HCT116 (cell line): ENCODE data around the gene CCDC3.

Source experiments
- CTCF ChIP-seq, 3 experiments: fragments of 200-600 bp in 1 of 3; sonication (generic) in 1 of 3; IDR thresholded peaks in 2 of 3; conservative IDR thresholded peaks in 1 of 3; 2 replicates each; pipeline ENCODE4 v1.5.1; 2012 to 2017; ENCODE audit warnings: low read depth in 2 of 3, low read length in 2 of 3, antibody characterized with exemption in 1 of 3, borderline replicate concordance in 1 of 3, control low read depth in 1 of 3, mild to moderate bottlenecking in 1 of 3, mixed read lengths in 1 of 3, mixed run types in 1 of 3, moderate library complexity in 1 of 3; ENCODE audit not compliant: insufficient read depth in 1 of 3
- EZH2 ChIP-seq: fragments of 200-600 bp; sonication (generic); IDR thresholded peaks from 2 replicates; pipeline ENCODE4 v1.6.1; 2017; ENCODE audit warnings: antibody characterized with exemption, mixed run types
- POLR2A ChIP-seq: IDR thresholded peaks from 2 replicates; pipeline ENCODE4 v1.7.0; 2011; ENCODE audit warnings: borderline replicate concordance; ENCODE audit not compliant: insufficient read depth, insufficient read length; ENCODE audit errors: extremely low read depth
- ZBTB33 ChIP-seq: IDR thresholded peaks from 2 replicates; pipeline ENCODE4 v1.6.1; 2011; ENCODE audit warnings: mild to moderate bottlenecking, low read length, moderate library complexity; ENCODE audit not compliant: insufficient replicate concordance; ENCODE audit errors: extremely low read depth
- ZFX ChIP-seq: fragments of 450-650 bp; IDR thresholded peaks from 2 replicates; pipeline ENCODE4 v1.6.1; 2017

DNA sequence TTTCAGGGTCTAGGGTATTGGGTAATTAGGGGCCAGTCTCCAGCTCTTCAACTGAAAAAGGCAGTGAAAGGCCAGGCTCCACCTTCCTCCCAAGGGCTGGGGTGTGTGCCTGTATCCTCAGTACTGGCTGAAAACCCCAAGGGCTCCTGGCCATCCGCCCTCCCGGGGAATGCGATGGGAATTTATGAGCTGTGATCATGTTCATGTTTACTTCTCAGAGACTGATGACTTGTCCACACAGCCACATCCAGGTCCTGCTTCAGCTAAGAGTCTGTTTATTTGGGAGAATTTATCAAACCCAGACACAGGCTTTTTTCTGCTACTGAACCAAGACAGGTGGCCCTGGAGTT lies 91.7 kb downstream of the CCDC3 start:
- TF ChIP-seq CTCF (IDR thresholded peaks at IDR 0.05 in 2 of 3, conservative IDR thresholded peaks at IDR 0.05 in 1 of 3; ENCODE audit: borderline replicate concordance in 1 of 3, insufficient read depth in 1 of 3, low read depth in 2 of 3, low read length in 2 of 3), result no peak
- TF ChIP-seq ZBTB33, result no peak
- no peak for TF ChIP-seq ZFX
- TF ChIP-seq POLR2A, result no peak
- no peak for TF ChIP-seq EZH2
